ENCODE data around the gene ARHGAP44.

ARHGAP44 gene

GRCh38 chr17:12958786-12959185 lies 169.5 kb downstream of the ARHGAP44 start:
- H3K18ac ChIP-seq (ENCODE audit: low read length), result no peak overlapping the region
- H3K36me3 ChIP-seq (ENCODE audit: control insufficient read depth in 1 of 2, insufficient read depth in 2 of 2, low read length in 2 of 2), result peaks cover 2 to 5% of the 10 kb centered on the region in 2 experiments
- H3K4ac ChIP-seq (ENCODE audit: low read depth, low read length), result no peak overlapping the region
- no peak overlapping the region for H2BK12ac ChIP-seq (ENCODE audit: low read length)
- no peak overlapping the region for H2AFZ ChIP-seq (ENCODE audit: insufficient read depth, low read length, poor library complexity)
- no peak overlapping the region for H4K12ac ChIP-seq (ENCODE audit: low read depth, low read length)
- no peaks in the 10 kb centered on the region for H3K79me1 ChIP-seq (ENCODE audit: low read length)
- no peak for DNase-seq
- H3K9me3 ChIP-seq (ENCODE audit: insufficient read depth, low read depth, low read length), result peaks cover 2% of the 10 kb centered on the region
- H3K9ac ChIP-seq (ENCODE audit: low read length), result no peak overlapping the region
- H2BK5ac ChIP-seq (ENCODE audit: low read depth, low read length, poor library complexity), result no peak overlapping the region
- no peak overlapping the region for H3K23ac ChIP-seq (ENCODE audit: low read length)
- H3K27me3 ChIP-seq (ENCODE audit: insufficient read depth, low read length), result no peaks in the 10 kb centered on the region
- no peak overlapping the region for H4K8ac ChIP-seq (ENCODE audit: low read depth, low read length)
- no peak overlapping the region for H3K14ac ChIP-seq (ENCODE audit: low read length)
- no peak overlapping the region for H3K4me2 ChIP-seq (ENCODE audit: low read length)
- no CpG with 5 or more reads among the region's 12 CpGs for WGBS (ENCODE audit: extremely low coverage, insufficient coverage, insufficient read length)
- H2AK5ac ChIP-seq (ENCODE audit: low read length), result no peak overlapping the region
- H3K27ac ChIP-seq (ENCODE audit: low read depth, low read length), result no peak overlapping the region
- no peaks in the 10 kb centered on the region for H3K4me1 ChIP-seq (ENCODE audit: control insufficient read depth in 1 of 2, insufficient read depth in 2 of 2, low read length in 2 of 2)
- no peak overlapping the region for H2BK120ac ChIP-seq (ENCODE audit: insufficient read depth, low read length, poor library complexity)
- H3K79me2 ChIP-seq (ENCODE audit: control insufficient read depth, insufficient read depth, low read length, poor library complexity), result no peaks in the 10 kb centered on the region
- H4K91ac ChIP-seq (ENCODE audit: low read depth, low read length), result no peak overlapping the region
- no peak overlapping the region for H3K4me3 ChIP-seq (ENCODE audit: low read depth, low read length)

DNA sequence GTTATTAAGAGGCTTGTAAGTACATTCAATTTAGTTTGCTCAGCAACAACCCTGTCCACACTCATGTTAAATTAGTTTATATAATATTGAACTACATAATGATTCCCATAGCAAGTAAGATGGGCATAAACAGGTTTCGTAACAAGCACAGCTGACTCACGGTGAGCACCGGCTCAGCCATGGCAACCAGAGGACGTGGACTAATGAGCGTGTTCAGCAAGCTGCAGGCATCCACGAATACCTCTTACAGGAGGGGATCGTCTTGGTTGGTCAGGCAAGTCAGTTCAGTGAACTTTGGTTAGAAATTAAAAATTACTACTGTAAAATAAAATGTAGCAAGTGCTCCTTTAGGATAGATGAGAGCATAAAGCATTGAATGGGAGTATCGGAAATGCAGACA lies 170.1 kb downstream of the ARHGAP44 start:
- Histone ChIP-seq H3K4ac (ENCODE audit: low read depth, low read length) (no peak overlapping the region), H3K9ac (ENCODE audit: low read length) (no peak overlapping the region), H3K79me2 (ENCODE audit: control insufficient read depth, insufficient read depth, low read length, poor library complexity) (no peaks in the 10 kb centered on the region), H3K9me3 (ENCODE audit: insufficient read depth, low read depth, low read length) (no peaks in the 10 kb centered on the region), H3K4me3 (ENCODE audit: low read depth, low read length) (no peak overlapping the region), H3K18ac (ENCODE audit: low read length) (no peak overlapping the region), H4K12ac (ENCODE audit: low read depth, low read length) (no peak overlapping the region), H3K4me1 (ENCODE audit: control insufficient read depth in 1 of 2, insufficient read depth in 2 of 2, low read length in 2 of 2) (no peaks in the 10 kb centered on the region), H3K14ac (ENCODE audit: low read length) (no peak overlapping the region), H3K27ac (ENCODE audit: low read depth, low read length) (no peak overlapping the region), H2BK5ac (ENCODE audit: low read depth, low read length, poor library complexity) (no peak overlapping the region), H3K79me1 (ENCODE audit: low read length) (no peaks in the 10 kb centered on the region), H2AK5ac (ENCODE audit: low read length) (no peak overlapping the region), H3K4me2 (ENCODE audit: low read length) (no peak overlapping the region), H2BK12ac (ENCODE audit: low read length) (no peak overlapping the region), H4K8ac (ENCODE audit: low read depth, low read length) (no peak overlapping the region), H3K36me3 (ENCODE audit: control insufficient read depth in 1 of 2, insufficient read depth in 2 of 2, low read length in 2 of 2) (peaks cover 2 to 5% of the 10 kb centered on the region in 2 experiments), H4K91ac (ENCODE audit: low read depth, low read length) (no peak overlapping the region), H2AFZ (ENCODE audit: insufficient read depth, low read length, poor library complexity) (no peak overlapping the region), H3K27me3 (ENCODE audit: insufficient read depth, low read length) (no peaks in the 10 kb centered on the region), H2BK120ac (ENCODE audit: insufficient read depth, low read length, poor library complexity) (no peak overlapping the region), H3K23ac (ENCODE audit: low read length) (no peak overlapping the region)
- DNase-seq, result peak; percentile 37 to 48
- WGBS (ENCODE audit: extremely low coverage, insufficient coverage, insufficient read length), result no CpG with 5 or more reads among the region's 8 CpGs

DNA sequence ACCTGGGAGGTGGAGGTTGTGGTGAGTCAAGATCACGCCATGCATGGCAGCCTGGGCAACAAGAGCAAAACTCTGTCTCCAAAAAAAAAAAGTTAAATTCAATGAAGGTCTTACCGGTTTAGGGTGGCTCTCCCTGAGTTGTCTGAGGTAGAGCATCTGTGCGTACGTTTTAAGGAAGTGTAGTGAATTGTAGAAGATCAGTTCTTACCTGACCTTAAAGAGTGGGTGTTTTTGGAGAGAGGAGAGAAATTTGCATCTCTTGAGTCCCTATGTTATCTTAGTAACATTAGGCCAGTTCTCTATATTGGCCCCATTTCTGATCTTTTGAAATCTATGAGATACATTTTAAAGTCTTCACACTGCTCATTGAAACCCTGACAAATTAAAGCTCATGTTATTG lies 172.4 kb downstream of the ARHGAP44 start:
- no peak overlapping the region for H2BK12ac ChIP-seq (ENCODE audit: low read length)
- H3K79me2 ChIP-seq (ENCODE audit: control insufficient read depth, insufficient read depth, low read length, poor library complexity), result no peaks in the 10 kb centered on the region
- no peaks in the 10 kb centered on the region for H3K27me3 ChIP-seq (ENCODE audit: insufficient read depth, low read length)
- no peaks in the 10 kb centered on the region for H3K9me3 ChIP-seq (ENCODE audit: insufficient read depth, low read depth, low read length)
- no peak overlapping the region for H3K4me3 ChIP-seq (ENCODE audit: low read depth, low read length)
- H3K27ac ChIP-seq (ENCODE audit: low read depth, low read length), result no peak overlapping the region
- no peak overlapping the region for H3K18ac ChIP-seq (ENCODE audit: low read length)
- no peak overlapping the region for H3K4me2 ChIP-seq (ENCODE audit: low read length)
- no peak overlapping the region for H3K4ac ChIP-seq (ENCODE audit: low read depth, low read length)
- H2AFZ ChIP-seq (ENCODE audit: insufficient read depth, low read length, poor library complexity), result no peak overlapping the region
- peaks cover 3 to 5% of the 10 kb centered on the region in 2 experiments for H3K36me3 ChIP-seq (ENCODE audit: control insufficient read depth in 1 of 2, insufficient read depth in 2 of 2, low read length in 2 of 2)
- no peak overlapping the region for H3K23ac ChIP-seq (ENCODE audit: low read length)
- H2BK5ac ChIP-seq (ENCODE audit: low read depth, low read length, poor library complexity), result no peak overlapping the region
- H3K9ac ChIP-seq (ENCODE audit: low read length), result no peak overlapping the region
- no peaks in the 10 kb centered on the region for H3K79me1 ChIP-seq (ENCODE audit: low read length)
- H4K91ac ChIP-seq (ENCODE audit: low read depth, low read length), result no peak overlapping the region
- no peak overlapping the region for H2BK120ac ChIP-seq (ENCODE audit: insufficient read depth, low read length, poor library complexity)
- DNase-seq, result no peak
- no CpG with 5 or more reads among the region's 4 CpGs for WGBS (ENCODE audit: extremely low coverage, insufficient coverage, insufficient read length)
- H2AK5ac ChIP-seq (ENCODE audit: low read length), result no peak overlapping the region
- no peak overlapping the region for H3K14ac ChIP-seq (ENCODE audit: low read length)
- no peak overlapping the region for H4K12ac ChIP-seq (ENCODE audit: low read depth, low read length)
- no peak overlapping the region for H4K8ac ChIP-seq (ENCODE audit: low read depth, low read length)
- no peaks in the 10 kb centered on the region for H3K4me1 ChIP-seq (ENCODE audit: control insufficient read depth in 1 of 2, insufficient read depth in 2 of 2, low read length in 2 of 2)

DNA sequence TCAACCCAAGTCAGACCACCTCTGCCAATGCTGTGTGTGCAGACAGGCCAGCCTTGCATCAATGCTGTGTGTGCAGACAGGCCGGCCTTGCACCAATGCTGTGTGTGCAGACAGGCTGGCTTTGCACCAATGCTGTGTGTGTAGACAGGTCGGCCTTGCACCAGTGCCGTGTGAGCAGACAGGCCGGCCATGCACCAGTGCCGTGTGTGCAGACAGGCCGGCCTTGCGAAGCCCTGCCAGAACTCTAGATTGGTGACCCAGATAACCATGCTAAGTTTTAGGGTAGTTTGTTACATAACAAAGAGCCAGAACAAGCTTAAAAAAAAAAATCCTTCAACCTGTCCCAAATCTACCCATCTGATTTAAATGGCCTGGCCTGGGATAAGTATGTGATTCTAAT lies 174.2 kb downstream of the ARHGAP44 start:
- no peak overlapping the region for H4K12ac ChIP-seq (ENCODE audit: low read depth, low read length)
- no peak overlapping the region for H2BK5ac ChIP-seq (ENCODE audit: low read depth, low read length, poor library complexity)
- H3K23ac ChIP-seq (ENCODE audit: low read length), result no peak overlapping the region
- no peak overlapping the region for H3K27ac ChIP-seq (ENCODE audit: low read depth, low read length)
- no peak overlapping the region for H3K4me3 ChIP-seq (ENCODE audit: low read depth, low read length)
- no peak overlapping the region for H4K8ac ChIP-seq (ENCODE audit: low read depth, low read length)
- H2BK120ac ChIP-seq (ENCODE audit: insufficient read depth, low read length, poor library complexity), result no peak overlapping the region
- H3K18ac ChIP-seq (ENCODE audit: low read length), result no peak overlapping the region
- peaks cover 0 to 5% of the 10 kb centered on the region in 2 experiments for H3K36me3 ChIP-seq (ENCODE audit: control insufficient read depth in 1 of 2, insufficient read depth in 2 of 2, low read length in 2 of 2)
- H2BK12ac ChIP-seq (ENCODE audit: low read length), result no peak overlapping the region
- H3K9ac ChIP-seq (ENCODE audit: low read length), result no peak overlapping the region
- H2AFZ ChIP-seq (ENCODE audit: insufficient read depth, low read length, poor library complexity), result no peak overlapping the region
- H3K79me2 ChIP-seq (ENCODE audit: control insufficient read depth, insufficient read depth, low read length, poor library complexity), result no peaks in the 10 kb centered on the region
- no peak for DNase-seq
- H2AK5ac ChIP-seq (ENCODE audit: low read length), result no peak overlapping the region
- H3K14ac ChIP-seq (ENCODE audit: low read length), result no peak overlapping the region
- no peaks in the 10 kb centered on the region for H3K27me3 ChIP-seq (ENCODE audit: insufficient read depth, low read length)
- no peak overlapping the region for H3K4me2 ChIP-seq (ENCODE audit: low read length)
- H4K91ac ChIP-seq (ENCODE audit: low read depth, low read length), result no peak overlapping the region
- no CpG with 5 or more reads among the region's 7 CpGs for WGBS (ENCODE audit: extremely low coverage, insufficient coverage, insufficient read length)
- H3K79me1 ChIP-seq (ENCODE audit: low read length), result no peaks in the 10 kb centered on the region
- no peak overlapping the region for H3K4ac ChIP-seq (ENCODE audit: low read depth, low read length)
- no peaks in the 10 kb centered on the region for H3K9me3 ChIP-seq (ENCODE audit: insufficient read depth, low read depth, low read length)
- no peaks in the 10 kb centered on the region for H3K4me1 ChIP-seq (ENCODE audit: control insufficient read depth in 1 of 2, insufficient read depth in 2 of 2, low read length in 2 of 2)
